K562 (cell line): ENCODE measurements around the gene GABARAPL2. TPM values are rescaled to one million over a fixed set of nuclear protein-coding genes. Genes with fewer than 3 reads are reported as not detected.

ENCODE experiments used
- ATAC-seq: fragments of 200-7000 bp; cut with Tn5 transposase; 3 replicates; pipeline ENCODE4 v1.9.1; 2020; ENCODE audit warnings: moderate library complexity
- BruUV-seq: library from RNA; stranded (reverse); fragments of 400-500 nt; replicated peaks from 2 replicates; lab custom pipeline; 2021; lab: Mats Ljungman, UMichigan
- CTCF ChIA-PET: fragments of 300-600 bp; formaldehyde crosslinking; extraction: SDS; loops from one replicate; lab custom pipeline; 2021; ENCODE audit warnings: low intra/inter-chr PET ratio; lab: Yijun Ruan, JAX
- POLR2A ChIA-PET: fragments of 300-600, 350-650 bp; sonication (Branson Sonifier 250); formaldehyde crosslinking; extraction: SDS; loops from one replicate; lab custom pipeline; 2021; ENCODE audit warnings: antibody characterized with exemption, inconsistent platforms; lab: Yijun Ruan, JAX
- DNase-seq, 4 experiments: peaks; one replicate each; pipeline versions ENCODE4 v3.0.0 to v3.0.0-alpha.2; 2011 to 2018; ENCODE audit warnings: low spot score in 3 of 4, mixed read lengths in 3 of 4; ENCODE audit errors: extremely low read depth in 1 of 4
- FAIRE-seq: peaks from 2 replicates; lab custom pipeline; 2011; peaks lifted over from hg19 to GRCh38; lab: Jason Lieb, UNC
- H2AFZ ChIP-seq: 2 replicates; pipeline ENCODE4 v1.6.0; 2011; ENCODE audit warnings: low read depth, low read length, control low read depth, inconsistent platforms
- H3K27ac ChIP-seq: fragments of 200-600 bp; 3 replicates; pipeline ENCODE4 v1.8.0; 2011; ENCODE audit warnings: low read depth, mild to moderate bottlenecking, control low read depth, inconsistent platforms, low read length, moderate library complexity, mixed read lengths; ENCODE audit errors: extremely low read depth
- H3K27me3 ChIP-seq, 2 experiments: fragments of 300-600 bp in 1 of 2; 2 replicates in 1 of 2; 3 replicates in 1 of 2; pipeline versions ENCODE4 v1.6.0 to v1.8.0; 2011; ENCODE audit warnings: inconsistent platforms in 2 of 2, low read length in 2 of 2, mild to moderate bottlenecking in 1 of 2, mixed read lengths in 1 of 2, moderate library complexity in 1 of 2; ENCODE audit not compliant: control insufficient read depth in 2 of 2, insufficient read depth in 2 of 2
- H3K36me3 ChIP-seq: fragments of 300-600 bp; 3 replicates; pipeline ENCODE4 v1.8.0; 2011; ENCODE audit warnings: mild to moderate bottlenecking, low read length, inconsistent platforms; ENCODE audit not compliant: control insufficient read depth, insufficient read depth
- H3K4me1 ChIP-seq, 2 experiments: fragments of 200-600 bp in 1 of 2; replicated peaks in 1 of 2; 2 replicates in 1 of 2; 3 replicates in 1 of 2; pipeline versions ENCODE4 v1.5.1 to v1.8.0; 2011; ENCODE audit warnings: inconsistent platforms in 2 of 2, low read length in 2 of 2, mild to moderate bottlenecking in 1 of 2, mixed read lengths in 1 of 2, moderate library complexity in 1 of 2; ENCODE audit not compliant: control insufficient read depth in 2 of 2, insufficient read depth in 2 of 2
- H3K4me2 ChIP-seq: 2 replicates; pipeline ENCODE4 v1.6.1; 2011; ENCODE audit warnings: low read length, control low read depth, inconsistent platforms, mixed read lengths; ENCODE audit not compliant: insufficient read depth
- H3K4me3 ChIP-seq: fragments of 200-600 bp; sonication (generic), shearing (Covaris generic); 2 replicates; pipeline ENCODE4 v1.5.1; 2016; ENCODE audit warnings: control low read depth, inconsistent platforms
- H3K79me2 ChIP-seq: fragments of 200-600 bp; 3 replicates; pipeline ENCODE4 v1.8.0; 2011; ENCODE audit warnings: low read length, inconsistent platforms; ENCODE audit not compliant: control insufficient read depth, insufficient read depth
- H3K9ac ChIP-seq, 2 experiments: 2 replicates each; pipeline versions ENCODE4 v1.6.0 to v1.6.1; 2011; ENCODE audit warnings: low read depth in 2 of 2, low read length in 2 of 2, control low read depth in 1 of 2, inconsistent platforms in 1 of 2, mild to moderate bottlenecking in 1 of 2, mixed read lengths in 1 of 2; ENCODE audit not compliant: insufficient read depth in 1 of 2
- H3K9me1 ChIP-seq: one replicate; pipeline ENCODE4 v1.6.0; 2011; ENCODE audit warnings: inconsistent platforms, mild to moderate bottlenecking, low read length, moderate library complexity; ENCODE audit not compliant: control insufficient read depth, insufficient read depth
- H3K9me3 ChIP-seq: replicated peaks from 2 replicates; pipeline ENCODE4 v1.5.1; 2011; ENCODE audit warnings: low read depth, low read length, inconsistent platforms; ENCODE audit not compliant: control insufficient read depth, insufficient read depth
- H4K20me1 ChIP-seq: replicated peaks from 2 replicates; pipeline ENCODE4 v1.6.1; 2011; ENCODE audit warnings: low read length, inconsistent platforms, mixed read lengths; ENCODE audit not compliant: control insufficient read depth, insufficient read depth
- BRCA1 ChIP-seq, 2 experiments: fragments of 450-650 bp in 1 of 2; sonication (generic) in 1 of 2; formaldehyde crosslinking in 1 of 2; IDR thresholded peaks; 2 replicates each; pipeline versions ENCODE4 v1.5.0 to v1.6.1; 2017 to 2020; ENCODE audit warnings: mild to moderate bottlenecking in 1 of 2, missing genetic modification reagents in 1 of 2
- C11orf30 ChIP-seq: fragments of 450-650 bp; IDR thresholded peaks from 2 replicates; pipeline ENCODE4 v1.6.1; 2016; ENCODE audit warnings: low read depth, mild to moderate bottlenecking
- COPS2 ChIP-seq: fragments of 450-650 bp; conservative IDR thresholded peaks from 2 replicates; pipeline ENCODE4 v1.6.1; 2016; ENCODE audit warnings: mild to moderate bottlenecking, moderate library complexity
- FOXK1 ChIP-seq: sonication (generic); formaldehyde crosslinking; IDR thresholded peaks from 2 replicates; pipeline ENCODE4 v1.8.0; 2022; ENCODE audit warnings: missing genetic modification reagents, mild to moderate bottlenecking, borderline replicate concordance
- MXD1 ChIP-seq: fragments of 250-450 bp; sonication (Bioruptor Pico); IDR thresholded peaks from 2 replicates; pipeline ENCODE4 v1.8.0; 2021; ENCODE audit warnings: borderline replicate concordance, mild to moderate bottlenecking, moderate library complexity; ENCODE audit not compliant: poor library complexity, severe bottlenecking
- NFIC ChIP-seq: fragments of 450-650 bp; IDR thresholded peaks from 2 replicates; pipeline ENCODE4 v1.6.1; 2017; ENCODE audit warnings: mild to moderate bottlenecking, inconsistent platforms
- NR0B1 ChIP-seq: fragments of 450-650 bp; IDR thresholded peaks from one replicate; pipeline ENCODE4 v1.6.1; 2018; ENCODE audit warnings: mild to moderate bottlenecking, moderate library complexity; ENCODE audit not compliant: partially characterized antibody
- NR3C1 ChIP-seq: sonication (generic); formaldehyde crosslinking; IDR thresholded peaks from 2 replicates; pipeline ENCODE4 v1.8.1; 2022; ENCODE audit warnings: missing genetic modification reagents
- SETDB1 ChIP-seq: IDR thresholded peaks from one replicate; pipeline ENCODE4 v1.6.1; 2012; ENCODE audit warnings: low read length, control low read depth, inconsistent platforms
- SMARCA5 ChIP-seq: fragments of 450-650 bp; IDR thresholded peaks from 2 replicates; pipeline ENCODE4 v1.6.1; 2016
- SP1 ChIP-seq: sonication (generic); formaldehyde crosslinking; IDR thresholded peaks from 2 replicates; pipeline ENCODE4 v1.8.1; 2022; ENCODE audit warnings: mild to moderate bottlenecking, missing genetic modification reagents
- WGBS: fragments of 100-300 bp; shearing (Covaris generic); methylation state at CpG from one replicate; pipeline ENCODE4 v1.1.6; 2016; ENCODE audit warnings: low coverage, mixed read lengths; ENCODE audit not compliant: insufficient coverage; ENCODE audit errors: missing lambda C conversion rate; 5-methylcytosine and 5-hydroxymethylcytosine counted together
- in situ Hi-C: fragments of 300-500 bp; cut with MboI; formaldehyde crosslinking; loops from 4 replicates; pipeline ENCODE4 v1.15.0; 2018; ENCODE audit warnings: inconsistent platforms, mixed read lengths
- intact Hi-C: fragments of 100-400 bp; cut with micrococcal nuclease; formaldehyde crosslinking; loops from 2 replicates; pipeline ENCODE4 v1.14.2; 2022
- polyA plus RNA-seq, 8 experiments: library from polyadenylated mRNA; depleted of rRNA in 4 of 8; stranded (reverse) in 5 of 8; unstranded in 3 of 8; fragments of >200 nt; fragmentation: Nextera tagmentation in 2 of 8; fragmentation: Illumina TruSeq in 1 of 8; extraction: Ambion mirVana in 2 of 8; extraction: Trizol in 1 of 8; gene quantifications; 2 replicates each; pipeline versions ENCODE4 v1.2.1 to v1.2.3, GENCODE V29; 2011 to 2014; ENCODE audit warnings: inconsistent platforms in 1 of 8, missing spikeins in 1 of 8
- total RNA-seq, 7 experiments: library from RNA; depleted of rRNA in 6 of 7; stranded (reverse); fragments of >200 nt in 6 of 7; fragmentation: Illumina TruSeq in 2 of 7; extraction: Trizol in 2 of 7; gene quantifications; 2 replicates each; pipeline versions ENCODE4 v1.2.1 to v1.2.3, GENCODE V29; 2011 to 2021; ENCODE audit warnings: low replicate concordance in 1 of 7
- TF ChIP-seq, protein P1 (sequence below): IDR thresholded peaks from 3 replicates; pipeline ENCODE4 v1.6.1; 2011; ENCODE audit warnings: borderline replicate concordance, mild to moderate bottlenecking, moderate library complexity; ENCODE audit not compliant: insufficient read length; ENCODE audit errors: extremely low read depth

GABARAPL2 gene
- total and polyA plus RNA-seq, 9 of the 15 experiments (the other 6 are each of a cell fraction or from before 2014, with no cell fraction given), result 42.1 to 288 (median 91.8) TPM

DNA sequence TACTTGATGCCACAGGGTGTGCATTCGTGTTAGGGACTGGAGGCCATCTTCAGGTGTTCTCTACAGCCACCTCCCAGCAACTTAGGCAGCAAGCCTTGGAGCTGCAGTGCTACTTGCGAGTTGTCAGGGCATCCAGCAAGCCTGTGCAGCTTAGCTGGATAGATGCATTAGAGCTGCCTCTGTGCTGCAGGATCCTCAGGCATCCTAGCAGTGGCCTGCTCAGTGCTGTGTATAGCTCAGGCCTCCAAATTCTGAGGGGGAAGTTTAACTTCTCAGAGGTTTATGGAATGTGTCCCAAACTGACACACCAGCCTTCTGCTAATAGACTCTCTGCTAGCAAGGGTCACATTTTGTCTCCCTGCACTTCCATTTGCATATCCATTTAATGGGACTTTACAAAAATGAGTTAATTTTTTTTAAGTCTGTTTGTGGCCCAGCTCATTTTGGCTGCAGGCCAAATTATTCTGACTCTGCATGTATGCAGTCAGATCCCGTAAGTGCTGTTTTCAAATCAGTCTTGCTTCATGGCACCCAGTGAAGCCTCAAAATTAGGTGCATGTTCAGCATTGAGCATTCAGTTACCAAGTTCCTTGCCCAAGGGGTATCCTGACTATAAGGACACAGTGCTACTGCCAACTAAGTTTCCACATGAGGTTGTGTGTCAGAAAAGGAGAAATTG is 6.8 kb downstream of the GABARAPL2 start:
- H3K4me1 ChIP-seq, result peaks cover 18 to 25% of the 10 kb centered on the region in 2 experiments; a peak in 3 of 5 replicates
- H3K9ac ChIP-seq, result peak overlapping the region in 1 of 2 experiments; percentile 72; a peak in 1 of 4 replicates
- no peaks in the 10 kb centered on the region for H3K27me3 ChIP-seq
- FAIRE-seq (peak; percentile 70), DNase-seq (peak in 1 of 4 experiments; percentile 58), ATAC-seq (peak; percentile 57)
- no peak overlapping the region for H3K4me3 ChIP-seq
- no peak overlapping the region for H3K4me2 ChIP-seq
- no peak overlapping the region for H2AFZ ChIP-seq
- no peak overlapping the region for H3K27ac ChIP-seq
- intact Hi-C loops, result no loop called here
- no peaks in the 10 kb centered on the region for H3K9me1 ChIP-seq
- peaks cover 93% of the 10 kb centered on the region; the same call in 2 of the 3 replicates for H3K36me3 ChIP-seq
- in situ Hi-C loops, result no loop called here
- WGBS, result 51% methylated on average over 3 of the region's 3 CpGs
- H3K79me2 ChIP-seq, result peaks cover 12% of the 10 kb centered on the region; the same call in 1 of the 3 replicates
- ChIA-PET CTCF (no interaction called here), POLR2A (interaction anchor here (0.6 to 1.4 kb wide), 6 partner anchors 8 to 404 kb away, joined by 3 to 5 read pairs (median 4); no protein-coding TSS in a partner anchor)
- H3K9me3 ChIP-seq, result no peaks in the 10 kb centered on the region
- H4K20me1 ChIP-seq, result peaks cover 5% of the 10 kb centered on the region; the same call in 1 of the 2 replicates
- BruUV-seq, result no TSS peak
- TF ChIP-seq NR0B1 (no peak), COPS2 (no peak), FOXK1 (CRISPR knock-in tag) (no peak), C11orf30 (peak; percentile 55), SMARCA5 (no peak), NR3C1 (CRISPR knock-in tag) (no peak), NFIC (peak; percentile 99), BRCA1 (IDR thresholded peaks at IDR 0.05) (no peak), BRCA1 (CRISPR knock-in tag; IDR thresholded peaks at IDR 0.05) (no peak), MXD1 (CRISPR knock-in tag) (no peak), SETDB1 (no peak), SP1 (CRISPR knock-in tag) (no peak)
- TF ChIP-seq, protein P1, sequence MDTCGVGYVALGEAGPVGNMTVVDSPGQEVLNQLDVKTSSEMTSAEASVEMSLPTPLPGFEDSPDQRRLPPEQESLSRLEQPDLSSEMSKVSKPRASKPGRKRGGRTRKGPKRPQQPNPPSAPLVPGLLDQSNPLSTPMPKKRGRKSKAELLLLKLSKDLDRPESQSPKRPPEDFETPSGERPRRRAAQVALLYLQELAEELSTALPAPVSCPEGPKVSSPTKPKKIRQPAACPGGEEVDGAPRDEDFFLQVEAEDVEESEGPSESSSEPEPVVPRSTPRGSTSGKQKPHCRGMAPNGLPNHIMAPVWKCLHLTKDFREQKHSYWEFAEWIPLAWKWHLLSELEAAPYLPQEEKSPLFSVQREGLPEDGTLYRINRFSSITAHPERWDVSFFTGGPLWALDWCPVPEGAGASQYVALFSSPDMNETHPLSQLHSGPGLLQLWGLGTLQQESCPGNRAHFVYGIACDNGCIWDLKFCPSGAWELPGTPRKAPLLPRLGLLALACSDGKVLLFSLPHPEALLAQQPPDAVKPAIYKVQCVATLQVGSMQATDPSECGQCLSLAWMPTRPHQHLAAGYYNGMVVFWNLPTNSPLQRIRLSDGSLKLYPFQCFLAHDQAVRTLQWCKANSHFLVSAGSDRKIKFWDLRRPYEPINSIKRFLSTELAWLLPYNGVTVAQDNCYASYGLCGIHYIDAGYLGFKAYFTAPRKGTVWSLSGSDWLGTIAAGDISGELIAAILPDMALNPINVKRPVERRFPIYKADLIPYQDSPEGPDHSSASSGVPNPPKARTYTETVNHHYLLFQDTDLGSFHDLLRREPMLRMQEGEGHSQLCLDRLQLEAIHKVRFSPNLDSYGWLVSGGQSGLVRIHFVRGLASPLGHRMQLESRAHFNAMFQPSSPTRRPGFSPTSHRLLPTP, result no peak
